Measurements from ENCODE around the gene TTC27.

The TTC27 gene

GRCh38 chr2:32701806-32702205, 74.0 kb downstream of the TTC27 start:
- Mint-ChIP-seq H3K27me3 (no peaks in the 10 kb centered on the region), H3K9me3 (no peaks in the 10 kb centered on the region), H3K27ac (no peak overlapping the region), H3K4me3 (no peak overlapping the region), H3K4me1 (peaks cover 4% of the 10 kb centered on the region), H3K36me3 (peaks cover 22% of the 10 kb centered on the region)

- Mint-ChIP-seq H3K36me3 (peaks cover 23% of the 10 kb centered on the region), H3K4me1 (peaks cover under 1% of the 10 kb centered on the region), H3K9me3 (no peaks in the 10 kb centered on the region), H3K27ac (no peak overlapping the region), H3K4me3 (no peak overlapping the region), H3K27me3 (no peaks in the 10 kb centered on the region)
Measured at GRCh38 chr2:32702303-32703064, 74.6 kb downstream of the TTC27 start.

- H3K4me1 Mint-ChIP-seq, result no peaks in the 10 kb centered on the region
- H3K27me3 Mint-ChIP-seq, result no peaks in the 10 kb centered on the region
- no peak overlapping the region for H3K4me3 Mint-ChIP-seq
- no peak overlapping the region for H3K27ac Mint-ChIP-seq
- H3K36me3 Mint-ChIP-seq, result peaks cover 30% of the 10 kb centered on the region
- H3K9me3 Mint-ChIP-seq, result no peaks in the 10 kb centered on the region
Measured at GRCh38 chr2:32706815-32707579, 79.1 kb downstream of the TTC27 start.

DNA sequence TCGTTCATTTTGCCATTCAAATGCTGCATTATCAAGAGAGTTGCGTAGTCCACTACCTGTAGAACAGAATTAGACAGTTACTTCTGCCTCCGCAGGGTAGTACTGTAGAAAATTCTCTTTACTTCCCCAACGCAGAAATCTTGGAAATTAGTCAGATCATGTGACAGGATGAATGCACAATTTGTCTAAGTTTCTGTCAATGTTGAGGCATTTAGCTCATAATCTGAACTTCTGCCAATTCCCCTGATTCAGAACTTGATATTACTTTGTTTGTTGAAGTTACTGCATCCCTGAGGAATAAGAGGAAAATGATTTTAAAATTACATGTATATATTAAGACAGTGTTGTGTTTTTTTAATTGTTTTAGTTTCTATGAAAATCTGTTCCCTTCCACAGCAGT, 83.4 kb downstream of the TTC27 start:
- Mint-ChIP-seq H3K27me3 (no peaks in the 10 kb centered on the region), H3K36me3 (peaks cover 38% of the 10 kb centered on the region), H3K4me3 (no peak overlapping the region), H3K27ac (no peak overlapping the region), H3K9me3 (no peaks in the 10 kb centered on the region), H3K4me1 (peaks cover 13% of the 10 kb centered on the region)

DNA sequence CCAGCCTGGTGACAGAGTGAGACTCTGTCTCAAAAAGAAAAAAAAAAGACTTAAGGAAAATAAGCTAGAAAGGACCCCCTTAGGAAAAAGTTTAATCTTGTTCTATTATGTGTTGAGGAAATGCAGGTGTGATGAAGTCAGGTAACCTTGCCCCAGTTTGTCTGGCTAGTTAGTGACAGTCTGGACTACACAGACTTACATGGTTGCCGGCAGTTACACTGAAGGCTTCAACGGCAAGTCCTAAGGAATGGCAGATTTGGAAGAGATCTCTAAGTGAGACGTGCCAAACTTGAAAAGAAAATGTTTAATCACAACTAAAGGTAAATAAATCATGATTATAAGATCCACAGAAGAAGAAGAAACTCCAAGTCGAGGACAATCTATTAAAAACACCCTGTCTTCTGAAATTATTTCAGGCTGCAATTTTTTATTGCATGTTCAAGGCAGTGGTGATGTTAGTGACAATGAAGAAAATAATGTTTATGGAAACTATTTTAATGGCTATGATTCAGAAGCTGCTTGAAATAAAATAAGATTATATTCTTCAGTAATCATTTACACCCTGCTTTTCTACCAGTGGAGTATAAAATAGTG, 84.2 kb downstream of the TTC27 start:
- Mint-ChIP-seq H3K27me3 (no peaks in the 10 kb centered on the region), H3K4me1 (peaks cover 13% of the 10 kb centered on the region), H3K4me3 (no peak overlapping the region), H3K36me3 (peaks cover 39% of the 10 kb centered on the region), H3K27ac (no peak overlapping the region), H3K9me3 (no peaks in the 10 kb centered on the region)

- H3K36me3 Mint-ChIP-seq, result peaks cover 37% of the 10 kb centered on the region
- no peaks in the 10 kb centered on the region for H3K9me3 Mint-ChIP-seq
- H3K4me1 Mint-ChIP-seq, result peaks cover 13% of the 10 kb centered on the region
- H3K4me3 Mint-ChIP-seq, result no peak overlapping the region
- no peak overlapping the region for H3K27ac Mint-ChIP-seq
- no peaks in the 10 kb centered on the region for H3K27me3 Mint-ChIP-seq
Measured at GRCh38 chr2:32712870-32713269, 85.0 kb downstream of the TTC27 start.

DNA sequence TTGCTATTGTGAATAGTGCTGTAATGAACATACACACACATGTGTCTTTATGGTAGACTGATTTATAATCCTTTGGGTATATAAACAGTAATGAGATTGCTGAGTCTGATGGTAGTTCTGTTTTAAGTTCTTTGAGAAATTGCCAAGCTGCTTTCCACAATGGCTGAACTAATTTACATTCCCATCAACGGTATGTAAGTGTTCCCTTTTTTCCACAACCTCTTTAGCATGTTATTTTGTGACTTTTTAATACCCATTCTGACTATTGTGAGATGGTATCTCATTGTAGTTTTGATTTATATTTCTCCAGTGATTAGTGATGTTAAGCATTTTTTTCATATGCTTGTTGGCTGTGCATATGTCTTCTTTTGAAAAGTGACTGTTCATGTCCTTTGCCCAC, 86.7 kb downstream of the TTC27 start:
- Mint-ChIP-seq H3K27ac (no peak overlapping the region), H3K27me3 (no peaks in the 10 kb centered on the region), H3K4me1 (peaks cover 13% of the 10 kb centered on the region), H3K36me3 (peaks cover 39% of the 10 kb centered on the region), H3K9me3 (no peaks in the 10 kb centered on the region), H3K4me3 (no peak overlapping the region)

GRCh38 chr2:32715391-32715841, 87.6 kb downstream of the TTC27 start:
- H3K4me3 Mint-ChIP-seq, result no peak overlapping the region
- no peaks in the 10 kb centered on the region for H3K27me3 Mint-ChIP-seq
- peak overlapping the region; percentile 64 for H3K27ac Mint-ChIP-seq
- no peaks in the 10 kb centered on the region for H3K9me3 Mint-ChIP-seq
- peaks cover 37% of the 10 kb centered on the region for H3K36me3 Mint-ChIP-seq
- peaks cover 13% of the 10 kb centered on the region for H3K4me1 Mint-ChIP-seq

- Mint-ChIP-seq H3K9me3 (no peaks in the 10 kb centered on the region), H3K27me3 (no peaks in the 10 kb centered on the region), H3K27ac (no peak overlapping the region), H3K4me1 (peaks cover 13% of the 10 kb centered on the region), H3K4me3 (no peak overlapping the region), H3K36me3 (peaks cover 37% of the 10 kb centered on the region)
Measured at GRCh38 chr2:32715981-32716380, 88.1 kb downstream of the TTC27 start.

GRCh38 chr2:32716598-32716997, 88.7 kb downstream of the TTC27 start:
- H3K9me3 Mint-ChIP-seq, result no peaks in the 10 kb centered on the region
- no peak overlapping the region for H3K4me3 Mint-ChIP-seq
- H3K27ac Mint-ChIP-seq, result no peak overlapping the region

GRCh38 chr2:32718752-32719151, 90.9 kb downstream of the TTC27 start:
- Mint-ChIP-seq H3K27ac (no peak overlapping the region), H3K4me1 (peaks cover 13% of the 10 kb centered on the region), H3K27me3 (no peaks in the 10 kb centered on the region), H3K4me3 (no peak overlapping the region), H3K36me3 (peaks cover 38% of the 10 kb centered on the region), H3K9me3 (no peaks in the 10 kb centered on the region)

More at GRCh38 chr2:32716598-32716997, 88.7 kb downstream of the TTC27 start:
- Mint-ChIP-seq H3K36me3 (peaks cover 37% of the 10 kb centered on the region), H3K4me1 (peaks cover 13% of the 10 kb centered on the region), H3K27me3 (no peaks in the 10 kb centered on the region)

DNA sequence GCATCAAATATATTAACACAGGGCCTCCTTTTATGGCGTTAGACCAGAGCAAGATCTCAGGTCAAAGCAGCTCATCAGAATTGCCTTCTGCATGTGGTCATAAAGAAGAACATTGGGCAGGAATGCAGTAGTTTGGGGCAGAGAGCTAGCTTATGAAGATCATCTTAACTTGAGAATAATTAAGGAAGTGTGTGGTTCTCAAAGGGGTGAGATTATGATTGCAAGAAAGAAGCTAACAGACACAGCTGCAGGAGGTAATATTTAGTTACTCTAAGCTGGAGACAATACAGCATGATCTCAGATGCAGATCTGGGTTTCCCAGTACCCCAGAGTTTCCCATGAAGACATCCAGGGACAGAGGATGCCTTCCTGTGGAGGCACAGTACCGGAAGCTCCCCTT, 91.6 kb downstream of the TTC27 start:
- H3K36me3 Mint-ChIP-seq, result peaks cover 37% of the 10 kb centered on the region
- H3K9me3 Mint-ChIP-seq, result no peaks in the 10 kb centered on the region
- no peak overlapping the region for H3K4me3 Mint-ChIP-seq
- no peaks in the 10 kb centered on the region for H3K27me3 Mint-ChIP-seq
- peaks cover 13% of the 10 kb centered on the region for H3K4me1 Mint-ChIP-seq
- no peak overlapping the region for H3K27ac Mint-ChIP-seq

- Mint-ChIP-seq H3K27ac (no peak overlapping the region), H3K9me3 (no peaks in the 10 kb centered on the region), H3K4me1 (peaks cover 9% of the 10 kb centered on the region), H3K36me3 (peaks cover 42% of the 10 kb centered on the region), H3K27me3 (no peaks in the 10 kb centered on the region), H3K4me3 (no peak overlapping the region)
Measured at GRCh38 chr2:32719933-32720716, 92.3 kb downstream of the TTC27 start.

GRCh38 chr2:32720771-32721170, 92.9 kb downstream of the TTC27 start:
- no peaks in the 10 kb centered on the region for H3K27me3 Mint-ChIP-seq
- no peak overlapping the region for H3K27ac Mint-ChIP-seq
- no peak overlapping the region for H3K4me3 Mint-ChIP-seq
- H3K36me3 Mint-ChIP-seq, result peaks cover 45% of the 10 kb centered on the region
- peaks cover 3% of the 10 kb centered on the region for H3K4me1 Mint-ChIP-seq
- H3K9me3 Mint-ChIP-seq, result no peaks in the 10 kb centered on the region

DNA sequence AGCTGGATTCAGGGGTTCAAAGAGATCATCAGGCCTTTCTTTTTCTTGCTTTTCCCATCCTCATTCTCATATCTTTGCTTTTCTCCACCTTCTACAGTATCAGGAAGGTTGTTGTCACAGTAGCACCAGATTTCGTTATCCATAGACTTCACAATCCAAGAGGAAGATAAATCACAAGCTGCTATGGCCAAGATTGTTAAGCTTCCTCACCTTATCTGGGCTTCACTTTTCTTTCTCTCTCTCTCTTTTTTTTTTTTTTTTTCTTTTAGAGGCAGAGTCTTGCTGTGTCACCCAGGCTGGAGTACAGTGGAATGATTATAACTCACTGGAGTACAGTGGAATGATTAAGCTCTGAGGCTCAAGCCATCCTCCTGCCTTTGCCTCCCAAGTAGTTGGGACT, 93.5 kb downstream of the TTC27 start:
- Mint-ChIP-seq H3K36me3 (peaks cover 46% of the 10 kb centered on the region), H3K4me1 (no peaks in the 10 kb centered on the region)

More for the DNA sequence above, 93.5 kb downstream of the TTC27 start:
- H3K27ac Mint-ChIP-seq, result no peak overlapping the region
- no peaks in the 10 kb centered on the region for H3K27me3 Mint-ChIP-seq
- no peak overlapping the region for H3K4me3 Mint-ChIP-seq
- H3K9me3 Mint-ChIP-seq, result no peaks in the 10 kb centered on the region
